WTC11 (cell line): ENCODE measurements around the gene ZNF335.
"Not testable (repeated sequence)": the region's sequence is repeated elsewhere in the genome, so short reads cannot be mapped to it uniquely, and the experiment has no call there.

Experiments used
- ARID4B ChIP-seq: sonication (generic); formaldehyde crosslinking; IDR thresholded peaks from 2 replicates; pipeline ENCODE4 v1.8.0; 2023; ENCODE audit warnings: missing genetic modification reagents, mild to moderate bottlenecking, borderline replicate concordance
- ATF1 ChIP-seq: sonication (generic); formaldehyde crosslinking; IDR thresholded peaks from 2 replicates; pipeline ENCODE4 v1.8.1; 2023; ENCODE audit warnings: mild to moderate bottlenecking, moderate library complexity, missing genetic modification reagents
- CTCF ChIP-seq: fragments of 200-600 bp; IDR thresholded peaks from 2 replicates; pipeline ENCODE4 v1.8.0; 2022; ENCODE audit warnings: antibody characterized with exemption
- JUN ChIP-seq: sonication (generic); formaldehyde crosslinking; IDR thresholded peaks from 2 replicates; pipeline ENCODE4 v1.8.0; 2023; ENCODE audit warnings: mild to moderate bottlenecking, missing genetic modification reagents
- MAX ChIP-seq: sonication (generic); formaldehyde crosslinking; IDR thresholded peaks from 2 replicates; pipeline ENCODE4 v1.8.0; 2022; ENCODE audit warnings: mild to moderate bottlenecking, missing genetic modification reagents
- RELA ChIP-seq: sonication (generic); formaldehyde crosslinking; IDR thresholded peaks from 2 replicates; pipeline ENCODE4 v1.8.1; 2022; ENCODE audit warnings: missing genetic modification reagents, mild to moderate bottlenecking, borderline replicate concordance
- SMAD3 ChIP-seq: sonication (generic); formaldehyde crosslinking; IDR thresholded peaks from 2 replicates; pipeline ENCODE4 v1.8.0; 2022; ENCODE audit warnings: missing genetic modification reagents, mild to moderate bottlenecking, borderline replicate concordance
- SP1 ChIP-seq: sonication (generic); formaldehyde crosslinking; conservative IDR thresholded peaks from 2 replicates; pipeline ENCODE4 v1.8.1; 2022; ENCODE audit warnings: missing genetic modification reagents
- TCF7 ChIP-seq: sonication (generic); formaldehyde crosslinking; IDR thresholded peaks from 2 replicates; pipeline ENCODE4 v1.8.0; 2022; ENCODE audit warnings: mild to moderate bottlenecking, low read depth, missing genetic modification reagents, moderate library complexity
- USF1 ChIP-seq: sonication (generic); formaldehyde crosslinking; IDR thresholded peaks from 2 replicates; pipeline ENCODE4 v1.8.0; 2022; ENCODE audit warnings: mild to moderate bottlenecking, missing genetic modification reagents
- ZBTB21 ChIP-seq: sonication (generic); formaldehyde crosslinking; IDR thresholded peaks from 2 replicates; pipeline ENCODE4 v1.8.1; 2023; ENCODE audit warnings: mild to moderate bottlenecking, missing genetic modification reagents, borderline replicate concordance
- ZNF317 ChIP-seq: sonication (generic); formaldehyde crosslinking; IDR thresholded peaks from 2 replicates; pipeline ENCODE4 v1.8.1; 2023; ENCODE audit warnings: low read depth, mild to moderate bottlenecking, moderate library complexity, missing genetic modification reagents, borderline replicate concordance

- TF ChIP-seq MAX (CRISPR knock-in tag); CTCF; ZNF317 (CRISPR knock-in tag); USF1; ATF1 (CRISPR knock-in tag); RELA; TCF7 (CRISPR knock-in tag); ZBTB21 (CRISPR knock-in tag); JUN (CRISPR knock-in tag); SMAD3 (CRISPR knock-in tag); SP1 (CRISPR knock-in tag); ARID4B (CRISPR knock-in tag): not testable (repeated sequence)
These were observed 40.3 kb downstream of the ZNF335 start for GRCh38 chr20:45931680-45932079.
